Measurements from ENCODE around the gene OSBPL1A.

DNA sequence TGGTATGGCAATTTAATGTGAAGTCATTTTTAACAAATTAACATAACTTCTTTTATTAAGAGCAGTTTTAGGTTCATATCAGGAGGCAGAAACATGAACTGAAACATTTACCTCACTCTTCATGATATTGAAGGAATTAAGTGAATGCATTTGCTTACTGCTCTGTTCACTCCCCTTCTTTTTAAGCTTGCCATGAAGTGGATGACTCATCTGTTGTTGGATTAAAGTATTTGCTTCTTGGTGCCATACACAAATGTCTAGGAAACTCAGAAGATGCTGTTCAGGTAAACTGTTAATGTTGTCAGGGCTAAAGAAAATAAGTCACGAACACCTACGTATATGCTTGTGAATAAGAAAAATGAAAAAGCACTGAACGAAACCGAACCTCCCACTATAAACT, 268.9 kb downstream of the OSBPL1A start:
- TF ChIP-seq, protein P1, sequence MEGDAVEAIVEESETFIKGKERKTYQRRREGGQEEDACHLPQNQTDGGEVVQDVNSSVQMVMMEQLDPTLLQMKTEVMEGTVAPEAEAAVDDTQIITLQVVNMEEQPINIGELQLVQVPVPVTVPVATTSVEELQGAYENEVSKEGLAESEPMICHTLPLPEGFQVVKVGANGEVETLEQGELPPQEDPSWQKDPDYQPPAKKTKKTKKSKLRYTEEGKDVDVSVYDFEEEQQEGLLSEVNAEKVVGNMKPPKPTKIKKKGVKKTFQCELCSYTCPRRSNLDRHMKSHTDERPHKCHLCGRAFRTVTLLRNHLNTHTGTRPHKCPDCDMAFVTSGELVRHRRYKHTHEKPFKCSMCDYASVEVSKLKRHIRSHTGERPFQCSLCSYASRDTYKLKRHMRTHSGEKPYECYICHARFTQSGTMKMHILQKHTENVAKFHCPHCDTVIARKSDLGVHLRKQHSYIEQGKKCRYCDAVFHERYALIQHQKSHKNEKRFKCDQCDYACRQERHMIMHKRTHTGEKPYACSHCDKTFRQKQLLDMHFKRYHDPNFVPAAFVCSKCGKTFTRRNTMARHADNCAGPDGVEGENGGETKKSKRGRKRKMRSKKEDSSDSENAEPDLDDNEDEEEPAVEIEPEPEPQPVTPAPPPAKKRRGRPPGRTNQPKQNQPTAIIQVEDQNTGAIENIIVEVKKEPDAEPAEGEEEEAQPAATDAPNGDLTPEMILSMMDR (IDR thresholded peaks at IDR 0.05; ENCODE audit: poor library complexity) = no peak
- no peak for TF ChIP-seq EZH2 (IDR thresholded peaks at IDR 0.05; ENCODE audit: borderline replicate concordance)
